NT2/D1 (cell line): ENCODE measurements around the gene OR5B2.

Source experiments
- DNase-seq: peaks from one replicate; pipeline ENCODE4 v3.0.0-alpha.2; 2011; ENCODE audit warnings: low read depth, low spot score
- H3K27me3 ChIP-seq: 2 replicates; pipeline ENCODE4 v1.6.0; 2011; ENCODE audit warnings: mild to moderate bottlenecking; ENCODE audit not compliant: insufficient read length, insufficient read depth
- H3K36me3 ChIP-seq: 2 replicates; pipeline ENCODE4 v1.6.1; 2011; ENCODE audit warnings: mild to moderate bottlenecking, low read length, mixed read lengths; ENCODE audit not compliant: insufficient read depth, insufficient read length
- H3K4me1 ChIP-seq: 2 replicates; pipeline ENCODE4 v1.5.1; 2011; ENCODE audit not compliant: insufficient read depth, insufficient read length
- H3K4me3 ChIP-seq: 2 replicates; pipeline ENCODE4 v1.5.1; 2011; ENCODE audit warnings: low read depth; ENCODE audit not compliant: insufficient read length
- H3K9ac ChIP-seq: 2 replicates; pipeline ENCODE4 v1.6.0; 2011; ENCODE audit warnings: low read depth; ENCODE audit not compliant: insufficient read length
- H3K9me3 ChIP-seq: 2 replicates; pipeline ENCODE4 v1.5.1; 2011; ENCODE audit warnings: mild to moderate bottlenecking, low read length; ENCODE audit not compliant: insufficient read depth
- SUZ12 ChIP-seq: IDR thresholded peaks from 2 replicates; pipeline ENCODE4 v1.6.1; 2011; ENCODE audit not compliant: insufficient read length, insufficient read depth; ENCODE audit errors: extremely low read depth
- YY1 ChIP-seq: IDR thresholded peaks from 2 replicates; pipeline ENCODE4 v1.6.1; 2011; ENCODE audit not compliant: insufficient read length, insufficient read depth
- ZNF274 ChIP-seq: IDR thresholded peaks from 2 replicates; pipeline ENCODE4 v1.6.1; 2011; ENCODE audit warnings: mild to moderate bottlenecking, low read depth, low read length

OR5B2 gene

DNA sequence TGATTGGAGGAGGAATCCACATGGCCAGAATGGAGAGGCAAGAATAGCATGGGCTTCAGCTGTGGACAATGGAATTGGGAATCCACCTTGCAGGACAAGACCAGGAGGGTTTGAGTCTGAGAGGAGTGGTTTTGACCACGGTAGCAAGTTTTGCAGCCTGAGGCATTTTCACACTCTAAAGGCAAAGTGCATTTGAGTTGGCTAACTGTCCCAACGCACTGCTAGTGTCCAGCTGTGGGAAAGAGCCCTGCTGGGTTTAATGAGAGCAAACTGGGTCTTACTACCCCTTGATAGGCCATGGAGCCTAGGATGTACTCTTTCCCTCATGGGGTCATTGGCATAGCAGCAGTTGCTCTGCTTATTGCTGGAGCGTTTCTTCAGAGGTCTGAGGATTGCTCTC is at the start of gene OR5B2:
OR5B2 (minus strand) TSS at position 101 of the 400 bp plus-strand sequence. CDS start 4,860 bp downstream, outside the sequence.
- Histone ChIP-seq H3K27me3 (no peaks in the 10 kb centered on the region), H3K9me3 (no peaks in the 10 kb centered on the region), H3K4me3 (no peak within 1 kb of the TSS), H3K36me3 (no peaks in the 10 kb centered on the region), H3K9ac (no peak within 1 kb of the TSS), H3K4me1 (no peaks in the 10 kb centered on the region)
- no peak for DNase-seq
- no peak for TF ChIP-seq YY1
- TF ChIP-seq ZNF274: no peak
- no peak for TF ChIP-seq SUZ12

DNA sequence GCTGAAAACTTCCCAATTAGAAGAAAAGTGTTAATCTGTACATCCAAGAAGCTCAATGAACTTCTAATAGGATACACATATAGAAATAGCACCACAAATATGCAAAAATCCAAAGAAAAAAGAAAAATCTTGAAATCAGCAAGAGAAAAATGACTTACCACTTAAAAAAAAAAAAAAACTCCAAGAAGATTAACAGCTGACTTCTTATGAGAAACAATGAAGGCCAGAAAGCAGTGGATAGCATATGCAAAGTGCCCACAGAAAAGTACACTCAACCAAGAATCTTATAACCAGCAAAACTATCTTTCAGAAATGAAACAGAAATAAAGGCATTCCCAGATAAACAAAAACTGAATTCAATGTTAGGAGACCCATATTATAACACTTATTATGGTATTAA is 44.0 kb upstream of the OR5B2 start:
- no peak for TF ChIP-seq YY1
- TF ChIP-seq SUZ12: no peak
- no peak for TF ChIP-seq ZNF274
- peaks cover 23% of the 10 kb centered on the region for H3K9me3 ChIP-seq
- H3K9ac ChIP-seq: no peak overlapping the region
- no peak for DNase-seq
- no peaks in the 10 kb centered on the region for H3K4me1 ChIP-seq
- H3K36me3 ChIP-seq: no peaks in the 10 kb centered on the region
- H3K27me3 ChIP-seq: no peaks in the 10 kb centered on the region
- H3K4me3 ChIP-seq: no peak overlapping the region

DNA sequence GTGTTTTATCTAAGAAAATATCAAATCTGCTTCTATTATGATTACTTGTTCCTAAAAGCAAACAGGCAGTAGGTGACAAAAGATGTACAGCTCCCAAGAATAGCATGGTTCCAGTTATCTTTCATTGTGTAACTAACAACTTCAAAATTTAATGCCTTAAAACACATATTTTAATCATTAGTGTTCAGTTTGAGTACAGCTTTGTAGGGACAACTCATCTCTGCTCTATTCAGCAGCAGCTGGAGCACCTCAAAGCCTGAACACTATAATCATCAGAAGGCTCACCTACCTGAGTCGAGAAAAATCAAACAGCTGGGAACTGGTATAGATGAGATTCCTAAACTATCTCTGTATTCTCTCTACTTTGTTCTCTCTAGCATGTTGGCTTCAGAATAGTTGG is 38.4 kb upstream of the OR5B2 start:
- no peaks in the 10 kb centered on the region for H3K4me1 ChIP-seq
- H3K4me3 ChIP-seq: no peak overlapping the region
- no peak overlapping the region for H3K9ac ChIP-seq
- no peak for TF ChIP-seq YY1
- TF ChIP-seq SUZ12: no peak
- no peak for TF ChIP-seq ZNF274
- DNase-seq: no peak
- H3K36me3 ChIP-seq: no peaks in the 10 kb centered on the region
- no peaks in the 10 kb centered on the region for H3K27me3 ChIP-seq
- H3K9me3 ChIP-seq: peaks cover 5% of the 10 kb centered on the region; the same call in 1 of the 2 replicates

DNA sequence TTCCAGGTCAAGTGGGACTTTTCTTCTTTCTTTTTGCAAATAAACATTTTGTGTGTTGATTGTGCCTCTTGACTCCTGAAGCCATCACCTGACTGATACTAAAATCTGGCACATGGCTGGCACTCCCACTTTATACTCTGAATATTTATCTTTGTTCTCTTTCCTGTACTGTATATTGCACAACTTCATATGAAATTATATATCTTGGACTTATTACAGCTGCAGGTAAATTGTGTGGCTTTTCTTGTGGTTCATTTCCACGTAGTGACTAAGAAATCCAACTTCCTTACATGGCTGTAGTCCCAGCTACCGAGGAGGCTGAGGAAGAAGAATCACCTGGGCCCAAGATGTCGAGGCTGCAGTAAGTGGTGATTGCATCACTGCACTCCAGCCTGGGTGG is 37.8 kb upstream of the OR5B2 start:
- H3K4me3 ChIP-seq: no peak overlapping the region
- DNase-seq: no peak

DNA sequence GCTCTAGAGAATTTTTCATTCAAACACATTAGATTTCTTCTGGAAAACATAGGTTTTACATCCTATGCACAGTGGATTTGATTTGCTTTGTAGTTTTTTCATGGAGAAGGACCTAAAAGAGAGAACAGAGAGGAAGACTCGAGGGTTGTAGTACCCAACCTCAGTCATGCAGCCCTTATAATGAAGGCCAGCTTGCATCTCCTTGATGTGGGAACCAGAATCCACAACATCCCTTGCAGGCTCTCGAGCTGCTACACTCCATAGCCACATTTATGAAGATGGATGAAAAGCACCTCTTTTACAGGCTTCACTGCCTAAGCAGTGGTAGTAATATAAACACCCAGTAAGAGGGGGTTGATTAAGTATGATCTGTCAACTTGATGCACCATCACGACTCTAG is 23.7 kb upstream of the OR5B2 start:
- Histone ChIP-seq H3K36me3 (no peaks in the 10 kb centered on the region), H3K9ac (no peak overlapping the region), H3K4me1 (no peaks in the 10 kb centered on the region), H3K27me3 (no peaks in the 10 kb centered on the region), H3K4me3 (no peak overlapping the region), H3K9me3 (no peaks in the 10 kb centered on the region)
- no peak for DNase-seq
- TF ChIP-seq ZNF274 (no peak), SUZ12 (no peak), YY1 (no peak)

More for the DNA sequence above, 37.8 kb upstream of the OR5B2 start:
- Histone ChIP-seq H3K9me3 (no peaks in the 10 kb centered on the region), H3K36me3 (no peaks in the 10 kb centered on the region), H3K9ac (no peak overlapping the region), H3K27me3 (no peaks in the 10 kb centered on the region), H3K4me1 (no peaks in the 10 kb centered on the region)
- no peak for TF ChIP-seq ZNF274
- no peak for TF ChIP-seq YY1
- TF ChIP-seq SUZ12: no peak

DNA sequence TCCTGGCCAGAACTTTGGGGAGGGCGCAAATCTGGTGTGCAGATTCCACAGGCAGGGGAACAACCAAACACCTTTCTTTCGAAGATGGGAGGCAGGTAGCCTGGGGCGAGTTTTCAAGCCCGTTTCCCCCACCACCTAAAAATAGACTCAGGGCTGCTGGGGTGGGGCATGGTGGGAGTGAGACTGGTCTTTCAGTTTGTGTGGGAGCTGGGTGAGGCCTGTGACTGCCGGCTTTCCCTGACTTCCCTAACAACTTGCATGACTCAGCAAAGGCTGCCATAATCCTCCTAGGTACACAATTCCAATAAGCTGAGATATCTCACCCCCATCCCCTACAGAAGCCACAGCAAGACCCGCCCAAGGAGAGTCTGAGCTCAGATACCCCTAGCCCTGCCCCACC is 18.4 kb upstream of the OR5B2 start:
- Histone ChIP-seq H3K4me3 (no peak overlapping the region), H3K27me3 (no peaks in the 10 kb centered on the region), H3K9ac (no peak overlapping the region), H3K9me3 (peaks cover 16% of the 10 kb centered on the region; the same call in 1 of the 2 replicates), H3K36me3 (no peaks in the 10 kb centered on the region), H3K4me1 (no peaks in the 10 kb centered on the region)
- TF ChIP-seq ZNF274 (no peak), YY1 (no peak), SUZ12 (no peak)
- no peak for DNase-seq

DNA sequence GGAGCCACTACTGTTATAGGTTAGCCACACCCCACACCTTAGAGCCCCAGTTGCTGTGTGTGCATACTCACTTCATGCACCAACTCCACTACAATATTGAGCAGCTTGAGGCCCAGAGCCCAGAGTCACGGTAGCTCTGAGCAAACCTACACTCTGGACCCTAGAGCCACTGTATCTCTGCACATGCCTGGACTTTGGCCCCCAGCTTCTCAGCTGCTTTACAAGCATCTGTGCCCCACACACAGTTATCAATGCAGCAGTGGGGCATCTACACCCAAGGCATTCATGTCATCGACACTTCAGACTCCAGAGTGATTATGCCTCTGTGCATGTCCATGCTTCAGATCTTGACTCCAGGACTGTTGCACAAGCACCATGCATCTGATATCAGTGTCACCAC is 16.4 kb upstream of the OR5B2 start:
- H3K9me3 ChIP-seq: peaks cover 16% of the 10 kb centered on the region; the same call in 1 of the 2 replicates
- H3K27me3 ChIP-seq: no peaks in the 10 kb centered on the region
- H3K36me3 ChIP-seq: no peaks in the 10 kb centered on the region
- H3K9ac ChIP-seq: no peak overlapping the region
- H3K4me3 ChIP-seq: no peak overlapping the region
- DNase-seq: no peak
- H3K4me1 ChIP-seq: no peaks in the 10 kb centered on the region
- no peak for TF ChIP-seq ZNF274
- TF ChIP-seq YY1: no peak
- no peak for TF ChIP-seq SUZ12
